ENCODE results near the gene BMP7. TPM values are rescaled to one million over a fixed set of nuclear protein-coding genes. Genes with fewer than 3 reads are reported as not detected.

Gene BMP7
- total and polyA plus RNA-seq, 2 donors (not counting 3 experiments of a cell fraction or from before 2014, with no cell fraction given), result not detected

DNA sequence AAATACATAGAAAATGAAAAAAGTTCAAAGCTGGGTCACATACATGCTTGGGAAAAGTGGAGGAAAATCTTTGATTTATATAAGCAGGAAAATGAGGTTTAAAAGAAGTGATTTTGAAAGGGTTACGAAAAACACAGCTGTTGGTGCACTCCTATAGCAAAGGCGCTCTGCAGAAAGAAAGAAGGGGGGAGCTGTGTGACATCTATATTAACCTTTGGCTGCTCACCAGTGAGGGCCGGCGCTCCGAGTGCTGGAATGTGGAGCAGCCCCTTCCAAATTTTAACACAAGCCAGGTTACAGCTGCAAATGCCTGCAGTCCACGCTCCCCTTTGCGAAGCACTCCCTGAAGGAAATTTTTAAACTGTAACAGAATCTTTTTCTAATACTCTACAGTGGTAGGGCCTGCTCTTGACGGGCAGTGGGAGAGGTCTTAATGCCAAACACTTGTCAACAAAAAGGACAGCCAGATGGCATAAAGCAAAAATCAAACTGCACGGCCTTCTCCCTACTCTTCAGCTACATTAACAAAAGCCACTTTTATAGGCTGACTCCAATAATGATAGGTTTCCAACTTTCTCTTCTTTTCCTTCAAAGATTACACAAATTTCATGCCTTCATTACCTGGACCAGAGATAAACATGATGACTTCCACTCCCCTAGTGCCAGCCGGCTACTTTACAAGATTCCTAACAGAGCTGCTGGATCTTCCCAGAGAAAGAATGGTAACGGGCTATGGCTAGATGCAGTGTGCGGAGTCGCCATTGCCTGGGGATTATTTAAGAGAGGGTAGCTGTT, 4.8 kb downstream of the BMP7 start:
- no peak overlapping the region for H3K27ac ChIP-seq (ENCODE audit: insufficient read depth, low read depth, low read length)
- H3K4me2 ChIP-seq (ENCODE audit: insufficient read depth, low read length), result no peak overlapping the region
- H3K4me3 ChIP-seq (replicated peaks in 1 of 3; ENCODE audit: insufficient read depth in 1 of 3, low read depth in 1 of 3, low read length in 3 of 3), result no peak overlapping the region
- TF ChIP-seq JUN (IDR thresholded peaks at IDR 0.05; ENCODE audit: borderline replicate concordance, insufficient read depth, insufficient read length, low read depth) (no peak), GATA2 (IDR thresholded peaks at IDR 0.05; ENCODE audit: insufficient read depth, insufficient read length, low read depth, low read length) (no peak)
- TF ChIP-seq, protein P1, sequence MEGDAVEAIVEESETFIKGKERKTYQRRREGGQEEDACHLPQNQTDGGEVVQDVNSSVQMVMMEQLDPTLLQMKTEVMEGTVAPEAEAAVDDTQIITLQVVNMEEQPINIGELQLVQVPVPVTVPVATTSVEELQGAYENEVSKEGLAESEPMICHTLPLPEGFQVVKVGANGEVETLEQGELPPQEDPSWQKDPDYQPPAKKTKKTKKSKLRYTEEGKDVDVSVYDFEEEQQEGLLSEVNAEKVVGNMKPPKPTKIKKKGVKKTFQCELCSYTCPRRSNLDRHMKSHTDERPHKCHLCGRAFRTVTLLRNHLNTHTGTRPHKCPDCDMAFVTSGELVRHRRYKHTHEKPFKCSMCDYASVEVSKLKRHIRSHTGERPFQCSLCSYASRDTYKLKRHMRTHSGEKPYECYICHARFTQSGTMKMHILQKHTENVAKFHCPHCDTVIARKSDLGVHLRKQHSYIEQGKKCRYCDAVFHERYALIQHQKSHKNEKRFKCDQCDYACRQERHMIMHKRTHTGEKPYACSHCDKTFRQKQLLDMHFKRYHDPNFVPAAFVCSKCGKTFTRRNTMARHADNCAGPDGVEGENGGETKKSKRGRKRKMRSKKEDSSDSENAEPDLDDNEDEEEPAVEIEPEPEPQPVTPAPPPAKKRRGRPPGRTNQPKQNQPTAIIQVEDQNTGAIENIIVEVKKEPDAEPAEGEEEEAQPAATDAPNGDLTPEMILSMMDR (IDR thresholded peaks at IDR 0.05; ENCODE audit: extremely low read depth in 1 of 2, insufficient read depth in 1 of 2, low read depth in 1 of 2, low read length in 2 of 2), result no peak
- H3K36me3 ChIP-seq (ENCODE audit: control insufficient read depth in 2 of 2, extremely low read depth in 1 of 2, insufficient read depth in 2 of 2, low read length in 2 of 2), result no peaks in the 10 kb centered on the region
- no peak overlapping the region for H2AFZ ChIP-seq (ENCODE audit: low read depth, low read length)
- no peaks in the 10 kb centered on the region for H3K9me1 ChIP-seq (replicated peaks; ENCODE audit: control insufficient read depth, extremely low read depth, insufficient read depth, low read length)
- ChIA-PET POLR2A (no interaction called here), CTCF (no interaction called here)
- intact Hi-C loops (cut with micrococcal nuclease), result no loop called here
- H3K9me3 ChIP-seq (replicated peaks; ENCODE audit: control insufficient read depth, insufficient read depth, low read length), result no peaks in the 10 kb centered on the region
- FAIRE-seq (no peak), DNase-seq (ENCODE audit: low read depth, low spot score) (no peak)
- no peak overlapping the region for H3K9ac ChIP-seq (replicated peaks; ENCODE audit: extremely low read depth, insufficient read depth, low read length)
- dilution Hi-C loops (cut with MboI; ENCODE audit: extremely low pct_ligation_motif_present, low sequenced_read_pairs), result no loop called here
- no peaks in the 10 kb centered on the region for H3K79me2 ChIP-seq (ENCODE audit: control insufficient read depth, insufficient read depth, low read length)
- no TSS peak for BruUV-seq (replicated peaks)
- no peaks in the 10 kb centered on the region for H3K4me1 ChIP-seq (ENCODE audit: control insufficient read depth, extremely low read depth, insufficient read depth, low read length)
- H4K20me1 ChIP-seq (replicated peaks; ENCODE audit: control insufficient read depth, extremely low read depth, insufficient read depth, low read length), result no peaks in the 10 kb centered on the region
- H3K27me3 ChIP-seq (ENCODE audit: control insufficient read depth in 2 of 2, insufficient read depth in 2 of 2, low read length in 2 of 2), result peaks cover 29 to 32% of the 10 kb centered on the region in 2 experiments

GRCh38 chr20:57260934-57261333, 5.5 kb downstream of the BMP7 start:
- no peaks in the 10 kb centered on the region for H3K79me2 ChIP-seq (ENCODE audit: control insufficient read depth, insufficient read depth, low read length)
- DNase-seq (ENCODE audit: low read depth, low spot score) (no peak), FAIRE-seq (no peak)
- H3K27ac ChIP-seq (ENCODE audit: insufficient read depth, low read depth, low read length), result no peak overlapping the region
- H3K9me1 ChIP-seq (replicated peaks; ENCODE audit: control insufficient read depth, extremely low read depth, insufficient read depth, low read length), result no peaks in the 10 kb centered on the region
- no peaks in the 10 kb centered on the region for H3K9me3 ChIP-seq (replicated peaks; ENCODE audit: control insufficient read depth, insufficient read depth, low read length)
- H3K4me3 ChIP-seq (replicated peaks in 1 of 3; ENCODE audit: insufficient read depth in 1 of 3, low read depth in 1 of 3, low read length in 3 of 3), result no peak overlapping the region
- dilution Hi-C loops (cut with MboI; ENCODE audit: extremely low pct_ligation_motif_present, low sequenced_read_pairs), result no loop called here
- H3K27me3 ChIP-seq (ENCODE audit: control insufficient read depth in 2 of 2, insufficient read depth in 2 of 2, low read length in 2 of 2), result peaks cover 27 to 28% of the 10 kb centered on the region in 2 experiments
- no peak overlapping the region for H3K9ac ChIP-seq (replicated peaks; ENCODE audit: extremely low read depth, insufficient read depth, low read length)
- POLR2A ChIA-PET, result no interaction called here
- CTCF ChIA-PET, result no interaction called here
- BruUV-seq (replicated peaks), result no TSS peak
- intact Hi-C loops (cut with micrococcal nuclease), result no loop called here
- no peaks in the 10 kb centered on the region for H3K4me1 ChIP-seq (ENCODE audit: control insufficient read depth, extremely low read depth, insufficient read depth, low read length)
- no peak overlapping the region for H3K4me2 ChIP-seq (ENCODE audit: insufficient read depth, low read length)
- TF ChIP-seq GATA2 (IDR thresholded peaks at IDR 0.05; ENCODE audit: insufficient read depth, insufficient read length, low read depth, low read length) (no peak), POLR2A (IDR thresholded peaks at IDR 0.05; ENCODE audit: low read depth, low read length) (no peak), MYC (IDR thresholded peaks at IDR 0.05; ENCODE audit: low read depth, low read length) (no peak), FOS (IDR thresholded peaks at IDR 0.05; ENCODE audit: borderline replicate concordance, insufficient read depth, low read length) (no peak), EZH2 (IDR thresholded peaks at IDR 0.05; ENCODE audit: borderline replicate concordance, low read depth, low read length, severe bottlenecking) (no peak), JUN (IDR thresholded peaks at IDR 0.05; ENCODE audit: borderline replicate concordance, insufficient read depth, insufficient read length, low read depth) (no peak), MAX (IDR thresholded peaks at IDR 0.05; ENCODE audit: insufficient read depth, insufficient read length) (no peak), POLR2AphosphoS5 (IDR thresholded peaks at IDR 0.05; ENCODE audit: insufficient read depth, low read depth, low read length) (no peak)
- TF ChIP-seq, protein P1 (IDR thresholded peaks at IDR 0.05; ENCODE audit: extremely low read depth in 1 of 2, insufficient read depth in 1 of 2, low read depth in 1 of 2, low read length in 2 of 2), result no peak
- H2AFZ ChIP-seq (ENCODE audit: low read depth, low read length), result no peak overlapping the region
- no peaks in the 10 kb centered on the region for H4K20me1 ChIP-seq (replicated peaks; ENCODE audit: control insufficient read depth, extremely low read depth, insufficient read depth, low read length)
- no peaks in the 10 kb centered on the region for H3K36me3 ChIP-seq (ENCODE audit: control insufficient read depth in 2 of 2, extremely low read depth in 1 of 2, insufficient read depth in 2 of 2, low read length in 2 of 2)

Measured in endothelial cell of umbilical vein (primary cell).